GF-D8 (cell line): ENCODE results near the gene NOP9.
"Not testable (repeated sequence)": the region's sequence is repeated elsewhere in the genome, so short reads cannot be mapped to it uniquely, and the experiment has no call there.

Experiments
- DNase-seq: peaks from one replicate; lab custom pipeline; 2025; lab: John Stamatoyannopoulos, UW

NOP9 gene

GRCh38 chr14:24353559-24354481, 54.2 kb downstream of the NOP9 start:
- DNase-seq: no peak

GRCh38 chr14:24354482-24354825, 54.8 kb downstream of the NOP9 start:
- not testable (repeated sequence) for DNase-seq

- no peak for DNase-seq
Observed at GRCh38 chr14:24355009-24355408, 55.4 kb downstream of the NOP9 start.

GRCh38 chr14:24356208-24356607, 56.6 kb downstream of the NOP9 start:
- no peak for DNase-seq
